HepG2 (cell line): ENCODE results near the gene AGT. TPM values are rescaled to one million over a fixed set of nuclear protein-coding genes. Genes with fewer than 3 reads are reported as not detected.

ENCODE experiments used
- CEBPG ChIP-seq: IDR thresholded peaks from 2 replicates; pipeline ENCODE4 v1.6.1; 2016
- EZH2 ChIP-seq: conservative IDR thresholded peaks from 2 replicates; pipeline ENCODE4 v1.6.1; 2012; ENCODE audit warnings: mild to moderate bottlenecking, low read depth, low read length, moderate library complexity
- FOXJ3 ChIP-seq: sonication (generic); formaldehyde crosslinking; IDR thresholded peaks from 2 replicates; pipeline ENCODE4 v1.4.0; 2020; ENCODE audit warnings: missing genetic modification reagents, mild to moderate bottlenecking, borderline replicate concordance
- GFI1 ChIP-seq: sonication (generic); formaldehyde crosslinking; IDR thresholded peaks from 2 replicates; pipeline ENCODE4 v1.5.0; 2020; ENCODE audit warnings: missing genetic modification reagents, mild to moderate bottlenecking, borderline replicate concordance
- MAFG ChIP-seq: sonication (generic); formaldehyde crosslinking; IDR thresholded peaks from 2 replicates; pipeline ENCODE4 v1.5.1; 2020; ENCODE audit warnings: mild to moderate bottlenecking, missing genetic modification reagents
- RELA ChIP-seq: sonication (generic); formaldehyde crosslinking; IDR thresholded peaks from 2 replicates; pipeline ENCODE4 v1.4.0; 2020; ENCODE audit warnings: missing genetic modification reagents
- UBTF ChIP-seq: sonication (generic); formaldehyde crosslinking; IDR thresholded peaks from 2 replicates; pipeline ENCODE4 v1.4.0; 2020; ENCODE audit warnings: mild to moderate bottlenecking, missing genetic modification reagents
- YY1 ChIP-seq: IDR thresholded peaks from 2 replicates; pipeline ENCODE4 v1.6.1; 2011; ENCODE audit warnings: low read length, low read depth, moderate library complexity, mild to moderate bottlenecking; ENCODE audit not compliant: insufficient read depth, insufficient replicate concordance
- ZFP36 ChIP-seq: fragments of 150-350 bp; IDR thresholded peaks from 2 replicates; pipeline ENCODE4 v1.6.1; 2018; ENCODE audit warnings: borderline replicate concordance, low read length, low read depth; ENCODE audit not compliant: partially characterized antibody
- ZNF121 ChIP-seq: sonication (generic); formaldehyde crosslinking; IDR thresholded peaks from 2 replicates; pipeline ENCODE4 v1.5.0; 2020; ENCODE audit warnings: mild to moderate bottlenecking, missing genetic modification reagents
- ZNF510 ChIP-seq: sonication (generic); formaldehyde crosslinking; IDR thresholded peaks from 2 replicates; pipeline ENCODE4 v1.4.0; 2020; ENCODE audit warnings: low read depth, mild to moderate bottlenecking, missing genetic modification reagents
- ZNF629 ChIP-seq: sonication (generic); formaldehyde crosslinking; conservative IDR thresholded peaks from 2 replicates; pipeline ENCODE4 v1.5.0; 2020; ENCODE audit warnings: missing genetic modification reagents
- ZNF768 ChIP-seq: sonication (generic); formaldehyde crosslinking; IDR thresholded peaks from 2 replicates; pipeline ENCODE4 v1.4.0; 2020; ENCODE audit warnings: missing genetic modification reagents
- polyA plus RNA-seq, 8 experiments: library from polyadenylated mRNA; depleted of rRNA in 3 of 8; stranded (reverse) in 7 of 8; unstranded in 1 of 8; fragments of >200 nt; fragmentation: Illumina TruSeq in 4 of 8; extraction: Trizol in 4 of 8; gene quantifications; 2 replicates each; pipeline versions ENCODE4 v1.2.1 to v1.2.3, GENCODE V29; 2011 to 2016; ENCODE audit warnings: low read depth in 4 of 8, missing spikeins in 1 of 8, mixed read lengths in 1 of 8; ENCODE audit not compliant: insufficient read depth in 1 of 8
- total RNA-seq, 5 experiments: library from RNA; depleted of rRNA; stranded (reverse); fragments of >200 nt; fragmentation: Illumina TruSeq; extraction: Trizol; gene quantifications; 2 replicates each; pipeline ENCODE4 v1.2.3, GENCODE V29; 2016; ENCODE audit warnings: low read depth in 1 of 5
- TF ChIP-seq, protein P1 (sequence below), 2 experiments: sonication (generic) in 1 of 2; formaldehyde crosslinking in 1 of 2; IDR thresholded peaks; 2 replicates each; pipeline versions ENCODE4 v1.4.0 to v1.6.1; 2016 to 2020; ENCODE audit warnings: borderline replicate concordance in 1 of 2, low read depth in 1 of 2, mild to moderate bottlenecking in 1 of 2, missing genetic modification reagents in 1 of 2
- TF ChIP-seq, protein P2 (sequence below): sonication (generic); formaldehyde crosslinking; IDR thresholded peaks from 2 replicates; pipeline ENCODE4 v1.5.1; 2020; ENCODE audit warnings: missing genetic modification reagents, mild to moderate bottlenecking, borderline replicate concordance
- TF ChIP-seq, protein P3 (sequence below): sonication (generic); formaldehyde crosslinking; IDR thresholded peaks from 2 replicates; pipeline ENCODE4 v1.4.0; 2020; ENCODE audit warnings: missing genetic modification reagents, borderline replicate concordance
- TF ChIP-seq, protein P4 (sequence below): sonication (generic); formaldehyde crosslinking; conservative IDR thresholded peaks from 2 replicates; pipeline ENCODE4 v1.8.1; 2023; ENCODE audit warnings: missing genetic modification reagents
- TF ChIP-seq, protein P5 (sequence below): sonication (generic); formaldehyde crosslinking; IDR thresholded peaks from 2 replicates; pipeline ENCODE4 v1.4.0; 2020; ENCODE audit warnings: missing genetic modification reagents
- TF ChIP-seq, protein P6 (sequence below): IDR thresholded peaks from 2 replicates; pipeline ENCODE4 v1.6.1; 2016; ENCODE audit warnings: mild to moderate bottlenecking, missing biosample characterization, missing genetic modification reagents

The AGT gene
- total and polyA plus RNA-seq, 2 of the 13 experiments (the other 11 are each of a cell fraction or from before 2014, with no cell fraction given), result 892 to 2,071 TPM

DNA sequence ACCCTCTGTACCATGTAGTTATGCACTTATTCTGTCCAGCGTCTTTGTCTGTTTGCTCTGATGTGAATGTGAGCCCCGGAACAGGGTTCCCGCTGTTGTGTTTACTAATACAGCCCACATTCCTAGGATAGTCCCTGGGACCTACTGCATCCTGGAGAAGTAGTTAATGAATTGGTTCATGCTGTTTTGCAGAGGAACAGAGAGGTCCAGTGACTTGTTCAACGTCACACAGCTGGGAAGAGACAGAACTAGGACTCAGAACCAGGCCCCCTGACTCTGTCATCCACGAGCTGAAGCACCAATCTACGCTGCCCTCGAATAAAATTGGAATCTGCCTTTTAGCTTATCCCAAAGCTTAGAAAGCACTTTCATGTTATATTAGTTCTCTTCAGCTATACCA is 784 bp downstream of the AGT start (continued):
- TF ChIP-seq, protein P1, sequence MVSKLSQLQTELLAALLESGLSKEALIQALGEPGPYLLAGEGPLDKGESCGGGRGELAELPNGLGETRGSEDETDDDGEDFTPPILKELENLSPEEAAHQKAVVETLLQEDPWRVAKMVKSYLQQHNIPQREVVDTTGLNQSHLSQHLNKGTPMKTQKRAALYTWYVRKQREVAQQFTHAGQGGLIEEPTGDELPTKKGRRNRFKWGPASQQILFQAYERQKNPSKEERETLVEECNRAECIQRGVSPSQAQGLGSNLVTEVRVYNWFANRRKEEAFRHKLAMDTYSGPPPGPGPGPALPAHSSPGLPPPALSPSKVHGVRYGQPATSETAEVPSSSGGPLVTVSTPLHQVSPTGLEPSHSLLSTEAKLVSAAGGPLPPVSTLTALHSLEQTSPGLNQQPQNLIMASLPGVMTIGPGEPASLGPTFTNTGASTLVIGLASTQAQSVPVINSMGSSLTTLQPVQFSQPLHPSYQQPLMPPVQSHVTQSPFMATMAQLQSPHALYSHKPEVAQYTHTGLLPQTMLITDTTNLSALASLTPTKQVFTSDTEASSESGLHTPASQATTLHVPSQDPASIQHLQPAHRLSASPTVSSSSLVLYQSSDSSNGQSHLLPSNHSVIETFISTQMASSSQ (IDR thresholded peaks at IDR 0.05; ENCODE audit: low read depth), result no peak
- TF ChIP-seq, protein P1 (CRISPR knock-in tag; IDR thresholded peaks at IDR 0.05; ENCODE audit: borderline replicate concordance), result no peak; the same call in 1 of the 2 replicates
- TF ChIP-seq ZNF768 (CRISPR knock-in tag) (peak; percentile 94; the same call in 1 of the 2 replicates), MAFG (CRISPR knock-in tag) (no peak), ZNF510 (CRISPR knock-in tag) (no peak), YY1 (no peak), FOXJ3 (CRISPR knock-in tag) (no peak), ZNF629 (CRISPR knock-in tag) (no peak), RELA (CRISPR knock-in tag) (no peak), CEBPG (CRISPR knock-in tag) (no peak), EZH2 (no peak), UBTF (0 out of 2 replicates have a peak, but pooled peaks have one; percentile 6), ZNF121 (CRISPR knock-in tag) (no peak), GFI1 (no peak), ZFP36 (peak; percentile 21)
- TF ChIP-seq, protein P2, sequence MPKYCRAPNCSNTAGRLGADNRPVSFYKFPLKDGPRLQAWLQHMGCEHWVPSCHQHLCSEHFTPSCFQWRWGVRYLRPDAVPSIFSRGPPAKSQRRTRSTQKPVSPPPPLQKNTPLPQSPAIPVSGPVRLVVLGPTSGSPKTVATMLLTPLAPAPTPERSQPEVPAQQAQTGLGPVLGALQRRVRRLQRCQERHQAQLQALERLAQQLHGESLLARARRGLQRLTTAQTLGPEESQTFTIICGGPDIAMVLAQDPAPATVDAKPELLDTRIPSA (CRISPR knock-in tag), result no peak
- TF ChIP-seq, protein P3, sequence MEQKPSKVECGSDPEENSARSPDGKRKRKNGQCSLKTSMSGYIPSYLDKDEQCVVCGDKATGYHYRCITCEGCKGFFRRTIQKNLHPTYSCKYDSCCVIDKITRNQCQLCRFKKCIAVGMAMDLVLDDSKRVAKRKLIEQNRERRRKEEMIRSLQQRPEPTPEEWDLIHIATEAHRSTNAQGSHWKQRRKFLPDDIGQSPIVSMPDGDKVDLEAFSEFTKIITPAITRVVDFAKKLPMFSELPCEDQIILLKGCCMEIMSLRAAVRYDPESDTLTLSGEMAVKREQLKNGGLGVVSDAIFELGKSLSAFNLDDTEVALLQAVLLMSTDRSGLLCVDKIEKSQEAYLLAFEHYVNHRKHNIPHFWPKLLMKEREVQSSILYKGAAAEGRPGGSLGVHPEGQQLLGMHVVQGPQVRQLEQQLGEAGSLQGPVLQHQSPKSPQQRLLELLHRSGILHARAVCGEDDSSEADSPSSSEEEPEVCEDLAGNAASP (CRISPR knock-in tag), result no peak
- TF ChIP-seq, protein P4, sequence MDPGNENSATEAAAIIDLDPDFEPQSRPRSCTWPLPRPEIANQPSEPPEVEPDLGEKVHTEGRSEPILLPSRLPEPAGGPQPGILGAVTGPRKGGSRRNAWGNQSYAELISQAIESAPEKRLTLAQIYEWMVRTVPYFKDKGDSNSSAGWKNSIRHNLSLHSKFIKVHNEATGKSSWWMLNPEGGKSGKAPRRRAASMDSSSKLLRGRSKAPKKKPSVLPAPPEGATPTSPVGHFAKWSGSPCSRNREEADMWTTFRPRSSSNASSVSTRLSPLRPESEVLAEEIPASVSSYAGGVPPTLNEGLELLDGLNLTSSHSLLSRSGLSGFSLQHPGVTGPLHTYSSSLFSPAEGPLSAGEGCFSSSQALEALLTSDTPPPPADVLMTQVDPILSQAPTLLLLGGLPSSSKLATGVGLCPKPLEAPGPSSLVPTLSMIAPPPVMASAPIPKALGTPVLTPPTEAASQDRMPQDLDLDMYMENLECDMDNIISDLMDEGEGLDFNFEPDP (CRISPR knock-in tag), result 0 out of 2 replicates have a peak, but pooled peaks have one; percentile 48
- TF ChIP-seq, protein P5, sequence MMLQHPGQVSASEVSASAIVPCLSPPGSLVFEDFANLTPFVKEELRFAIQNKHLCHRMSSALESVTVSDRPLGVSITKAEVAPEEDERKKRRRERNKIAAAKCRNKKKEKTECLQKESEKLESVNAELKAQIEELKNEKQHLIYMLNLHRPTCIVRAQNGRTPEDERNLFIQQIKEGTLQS (CRISPR knock-in tag), result no peak
- TF ChIP-seq, protein P6, sequence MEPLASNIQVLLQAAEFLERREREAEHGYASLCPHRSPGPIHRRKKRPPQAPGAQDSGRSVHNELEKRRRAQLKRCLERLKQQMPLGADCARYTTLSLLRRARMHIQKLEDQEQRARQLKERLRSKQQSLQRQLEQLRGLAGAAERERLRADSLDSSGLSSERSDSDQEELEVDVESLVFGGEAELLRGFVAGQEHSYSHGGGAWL (CRISPR knock-in tag), result no peak
